Lower leg skin (tissue), 4 donors: ENCODE measurements around the gene L3MBTL1. TPM values are rescaled to one million over a fixed set of nuclear protein-coding genes. Genes with fewer than 3 reads are reported as not detected.
"Not testable (repeated sequence)": the region's sequence is repeated elsewhere in the genome, so short reads cannot be mapped to it uniquely, and the experiment has no call there.

Experiments used
- DNase-seq, 2 donors: peaks; one replicate each; pipeline ENCODE4 v3.0.0-alpha.2; 2019; ENCODE audit warnings: low spot score in 2 of 2
- H3K4me3 ChIP-seq: fragments of 200-600 bp; sonication (generic); 2 replicates; pipeline ENCODE4 v1.5.1; 2017; ENCODE audit warnings: mild to moderate bottlenecking, low read depth; ENCODE audit not compliant: poor library complexity, severe bottlenecking
- CTCF ChIP-seq, 3 donors: fragments of 450-650 bp; IDR thresholded peaks; one replicate each; pipeline ENCODE4 v1.5.1; 2016; ENCODE audit warnings: antibody characterized with exemption in 3 of 3, mild to moderate bottlenecking in 3 of 3, moderate library complexity in 2 of 3
- POLR2A ChIP-seq, 2 donors: fragments of 450-650 bp; IDR thresholded peaks; one replicate each; pipeline ENCODE4 v1.6.1; 2016 to 2017; ENCODE audit warnings: antibody characterized with exemption in 2 of 2, mild to moderate bottlenecking in 1 of 2, moderate library complexity in 1 of 2
- WGBS, 2 donors: methylation state at CpG; one replicate each; pipeline ENCODE4 v1.1.5; 2018; 5-methylcytosine and 5-hydroxymethylcytosine counted together
- intact Hi-C: fragments of 100-400 bp; cut with DNase I; formaldehyde crosslinking; loops from one replicate; pipeline ENCODE4 v1.15.0; 2023; ENCODE audit warnings: low total_unique reads
- total RNA-seq, 4 donors: library from RNA; depleted of rRNA; stranded (reverse); fragments of >200 nt; gene quantifications; one replicate each; pipeline ENCODE4 v1.1.0, GENCODE V29; 2016

Gene L3MBTL1
- total RNA-seq, 4 donors from 2014 or later: 5.2 to 23.2 (median 9.7) TPM

GRCh38 chr20:43583133-43583864 is 75.8 kb downstream of the L3MBTL1 start:
- DNase-seq: no peak
- intact Hi-C loops: no loop called here
- no peak overlapping the region for H3K4me3 ChIP-seq
- TF ChIP-seq POLR2A (IDR thresholded peaks at IDR 0.05): no peak
- no peak for TF ChIP-seq CTCF (IDR thresholded peaks at IDR 0.05)
- 82% methylated on average over 7 of the region's 7 CpGs for WGBS, 2 donors

DNA sequence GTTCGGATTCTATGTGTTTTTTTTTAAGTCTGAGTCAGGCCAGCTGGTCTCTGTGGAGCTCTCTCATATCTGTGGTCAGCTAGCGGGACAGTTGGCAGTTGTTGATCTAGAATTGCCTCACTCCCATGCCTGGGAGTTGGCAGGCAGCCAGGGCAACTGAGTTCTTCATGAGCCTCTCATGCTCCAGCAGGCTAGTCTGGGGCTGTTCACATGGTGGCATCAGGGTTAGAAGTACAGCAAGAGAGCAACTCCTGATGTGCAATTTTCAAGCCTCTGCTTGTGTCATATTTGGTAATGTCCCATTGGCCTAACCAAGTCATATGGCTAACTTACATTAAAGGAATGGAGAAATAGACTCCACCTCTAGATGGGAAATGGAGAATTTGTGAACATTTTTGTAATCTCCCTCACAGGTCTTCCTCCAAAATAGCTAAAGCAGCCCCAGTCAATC is 76.5 kb downstream of the L3MBTL1 start:
- TF ChIP-seq CTCF (IDR thresholded peaks at IDR 0.05) (no peak), POLR2A (IDR thresholded peaks at IDR 0.05) (no peak)
- DNase-seq: peak; percentile 43 to 89
- no peak overlapping the region for H3K4me3 ChIP-seq
- 48 to 62% methylated on average over 2 of the region's 2 CpGs for WGBS, 2 donors
- intact Hi-C loops: no loop called here

- intact Hi-C loops: no loop called here
- 79 to 80% methylated on average over 7 of the region's 7 CpGs for WGBS, 2 donors
- DNase-seq: no peak
- no peak for TF ChIP-seq POLR2A (IDR thresholded peaks at IDR 0.05)
- no peak for TF ChIP-seq CTCF (IDR thresholded peaks at IDR 0.05)
- no peak overlapping the region for H3K4me3 ChIP-seq
Observed at GRCh38 chr20:43584448-43585136, 77.1 kb downstream of the L3MBTL1 start.

- 84 to 87% methylated on average over 8 of the region's 8 CpGs for WGBS, 2 donors
- DNase-seq: no peak
- no peak for TF ChIP-seq CTCF (IDR thresholded peaks at IDR 0.05)
- no peak for TF ChIP-seq POLR2A (IDR thresholded peaks at IDR 0.05)
Observed at GRCh38 chr20:43586641-43587040, 79.1 kb downstream of the L3MBTL1 start.

DNA sequence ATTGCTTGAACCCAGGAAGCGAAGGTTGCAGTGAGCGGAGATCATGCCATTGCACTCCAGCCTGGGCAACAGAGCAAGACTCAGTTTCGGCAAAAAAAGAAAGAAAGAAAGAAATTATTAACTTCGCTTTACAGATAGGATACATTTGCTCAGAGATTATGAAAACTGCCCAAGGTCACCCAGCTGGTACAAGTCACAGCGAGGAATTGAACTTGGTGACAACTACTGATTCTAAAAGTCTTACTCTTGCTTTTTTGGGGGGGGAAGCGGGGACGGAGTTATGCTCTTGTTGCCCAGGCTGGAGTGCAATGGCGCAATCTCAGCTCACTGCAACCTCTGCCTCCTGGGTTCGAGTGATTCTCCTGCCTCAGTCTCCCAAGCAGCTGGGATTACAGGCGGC is 81.0 kb downstream of the L3MBTL1 start:
- WGBS, 2 donors: 95 to 98% methylated on average over 10 of the region's 10 CpGs

More at GRCh38 chr20:43586641-43587040, 79.1 kb downstream of the L3MBTL1 start:
- no peak overlapping the region for H3K4me3 ChIP-seq
- intact Hi-C loops: no loop called here

DNA sequence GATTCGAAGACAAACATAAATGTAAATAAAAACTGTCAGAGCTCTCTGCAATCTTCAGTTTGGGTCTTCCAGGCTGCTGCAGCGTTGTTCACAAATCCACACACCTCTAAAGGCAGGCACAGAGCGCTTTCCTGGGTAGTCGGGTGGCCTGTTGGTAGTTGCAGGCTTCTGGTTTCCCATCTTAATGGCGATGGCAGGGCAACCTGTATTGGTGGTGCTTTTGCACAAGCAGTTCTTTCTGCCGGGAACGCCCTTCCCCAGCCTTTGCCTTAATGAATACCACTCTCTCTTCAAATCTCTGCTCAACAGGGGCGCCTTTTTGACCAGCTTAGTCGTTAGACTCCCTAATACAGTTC is 82.5 kb downstream of the L3MBTL1 start:
- TF ChIP-seq POLR2A (IDR thresholded peaks at IDR 0.05) (no peak), CTCF (IDR thresholded peaks at IDR 0.05) (no peak)
- WGBS, 2 donors: 21 to 30% methylated on average over 8 to 9 of the region's 9 CpGs
- intact Hi-C loops: loop anchor here (1.0 kb wide), 1 partner anchor 44 kb away; no protein-coding TSS in a partner anchor
- no peak overlapping the region for H3K4me3 ChIP-seq
- no peak for DNase-seq

More for the DNA sequence above, 81.0 kb downstream of the L3MBTL1 start:
- DNase-seq, intact Hi-C loops, H3K4me3 ChIP-seq: not testable (repeated sequence)
